Endothelial cell of umbilical vein (primary cell): ENCODE data around the gene ADARB2. TPM values are rescaled to one million over a fixed set of nuclear protein-coding genes. Genes with fewer than 3 reads are reported as not detected.

Experiments
- BruUV-seq: library from RNA; stranded (reverse); fragments of 400-500 nt; replicated peaks from 2 replicates; lab custom pipeline; 2021; lab: Mats Ljungman, UMichigan
- CTCF ChIA-PET: fragments of 300-600, 350-600 bp; sonication (Branson Sonifier 250); formaldehyde crosslinking; loops from one replicate; lab custom pipeline; 2021; ENCODE audit warnings: antibody characterized with exemption, inconsistent platforms; lab: Charles Lee
- POLR2A ChIA-PET: fragments of 300-600, 350-600 bp; sonication (Branson Sonifier 250); formaldehyde crosslinking; loops from one replicate; lab custom pipeline; 2021; ENCODE audit warnings: antibody characterized with exemption, inconsistent platforms; lab: Charles Lee
- DNase-seq: peaks from one replicate; pipeline ENCODE4 v3.0.0-alpha.2; 2011; ENCODE audit warnings: low read depth, low spot score
- FAIRE-seq: peaks from 2 replicates; lab custom pipeline; 2011; peaks lifted over from hg19 to GRCh38; lab: Jason Lieb, UNC
- H2AFZ ChIP-seq: 2 replicates; pipeline ENCODE4 v1.6.0; 2012; ENCODE audit warnings: low read depth, low read length, control low read depth, inconsistent platforms
- H3K27ac ChIP-seq: 2 replicates; pipeline ENCODE4 v1.5.1; 2011; ENCODE audit warnings: low read depth, mild to moderate bottlenecking, control low read depth, low read length, moderate library complexity; ENCODE audit not compliant: insufficient read depth
- H3K27me3 ChIP-seq, 2 experiments: 2 replicates each; pipeline versions ENCODE4 v1.6.0 to v1.6.1; 2011; ENCODE audit warnings: low read length in 2 of 2, mixed read lengths in 1 of 2; ENCODE audit not compliant: control insufficient read depth in 2 of 2, insufficient read depth in 2 of 2
- H3K36me3 ChIP-seq, 2 experiments: 2 replicates in 1 of 2; 3 replicates in 1 of 2; pipeline ENCODE4 v1.5.1; 2011; ENCODE audit warnings: low read length in 2 of 2, mild to moderate bottlenecking in 1 of 2, moderate library complexity in 1 of 2; ENCODE audit not compliant: control insufficient read depth in 2 of 2, insufficient read depth in 2 of 2; ENCODE audit errors: extremely low read depth in 1 of 2
- H3K4me1 ChIP-seq: 3 replicates; pipeline ENCODE4 v1.5.1; 2011; ENCODE audit warnings: mild to moderate bottlenecking, low read length; ENCODE audit not compliant: control insufficient read depth, insufficient read depth; ENCODE audit errors: extremely low read depth
- H3K4me2 ChIP-seq: 2 replicates; pipeline ENCODE4 v1.6.1; 2011; ENCODE audit warnings: low read length, control low read depth, mixed read lengths; ENCODE audit not compliant: insufficient read depth
- H3K4me3 ChIP-seq, 3 experiments: fragments of 200-600 bp in 1 of 3; sonication (generic), shearing (Covaris generic) in 1 of 3; replicated peaks in 1 of 3; 2 replicates each; pipeline ENCODE4 v1.5.1; 2011 to 2016; ENCODE audit warnings: control low read depth in 3 of 3, low read length in 3 of 3, mild to moderate bottlenecking in 2 of 3, inconsistent platforms in 1 of 3, low read depth in 1 of 3, moderate library complexity in 1 of 3; ENCODE audit not compliant: insufficient read depth in 1 of 3
- H3K79me2 ChIP-seq: 2 replicates; pipeline ENCODE4 v1.6.0; 2012; ENCODE audit warnings: low read length, inconsistent platforms; ENCODE audit not compliant: control insufficient read depth, insufficient read depth
- H3K9ac ChIP-seq: replicated peaks from 2 replicates; pipeline ENCODE3; 2011; ENCODE audit warnings: low read length, control low read depth; ENCODE audit not compliant: insufficient read depth; ENCODE audit errors: extremely low read depth
- H3K9me1 ChIP-seq: replicated peaks from 3 replicates; pipeline ENCODE4 v1.6.0; 2011; ENCODE audit warnings: mild to moderate bottlenecking, low read length; ENCODE audit not compliant: control insufficient read depth, insufficient read depth; ENCODE audit errors: extremely low read depth
- H3K9me3 ChIP-seq: replicated peaks from 2 replicates; pipeline ENCODE4 v1.5.1; 2012; ENCODE audit warnings: low read length, inconsistent platforms; ENCODE audit not compliant: control insufficient read depth, insufficient read depth
- H4K20me1 ChIP-seq: replicated peaks from 2 replicates; pipeline ENCODE3; 2011; ENCODE audit warnings: mild to moderate bottlenecking, low read length; ENCODE audit not compliant: control insufficient read depth, insufficient read depth; ENCODE audit errors: extremely low read depth
- EZH2 ChIP-seq: IDR thresholded peaks from 2 replicates; pipeline ENCODE4 v1.6.1; 2012; ENCODE audit warnings: borderline replicate concordance, low read depth, mild to moderate bottlenecking, moderate library complexity, low read length, inconsistent platforms; ENCODE audit not compliant: severe bottlenecking
- FOS ChIP-seq: IDR thresholded peaks from 2 replicates; pipeline ENCODE4 v1.6.1; 2011; ENCODE audit warnings: mild to moderate bottlenecking, low read length, moderate library complexity, borderline replicate concordance; ENCODE audit not compliant: insufficient read depth
- GATA2 ChIP-seq: IDR thresholded peaks from 2 replicates; pipeline ENCODE4 v1.7.0; 2011; ENCODE audit warnings: low read depth, mild to moderate bottlenecking, moderate library complexity, mixed read lengths, low read length; ENCODE audit not compliant: insufficient read length, insufficient read depth
- JUN ChIP-seq: IDR thresholded peaks from 2 replicates; pipeline ENCODE4 v1.6.1; 2011; ENCODE audit warnings: borderline replicate concordance, low read depth; ENCODE audit not compliant: insufficient read length, insufficient read depth
- MYC ChIP-seq: IDR thresholded peaks from one replicate; pipeline ENCODE4 v1.6.1; 2011; ENCODE audit warnings: mild to moderate bottlenecking, low read depth, low read length
- POLR2A ChIP-seq: IDR thresholded peaks from 2 replicates; pipeline ENCODE4 v1.6.1; 2012; ENCODE audit warnings: low read depth, mild to moderate bottlenecking, control low read depth, low read length
- POLR2AphosphoS5 ChIP-seq: IDR thresholded peaks from 2 replicates; pipeline ENCODE4 v1.6.1; 2012; ENCODE audit warnings: low read depth, mild to moderate bottlenecking, control low read depth, low read length, moderate library complexity; ENCODE audit not compliant: insufficient read depth
- dilution Hi-C: fragments of 300-500 bp; cut with MboI; formaldehyde crosslinking; loops from one replicate; pipeline ENCODE4 v1.15.0; 2019; ENCODE audit warnings: low sequenced_read_pairs; ENCODE audit not compliant: extremely low pct_ligation_motif_present
- intact Hi-C: fragments of 100-400 bp; cut with micrococcal nuclease; formaldehyde crosslinking; loops from one replicate; pipeline ENCODE4 v1.10.0; 2022
- polyA plus RNA-seq, 4 experiments: library from polyadenylated mRNA; depleted of rRNA in 3 of 4; stranded (reverse) in 3 of 4; unstranded in 1 of 4; fragments of >200 nt; gene quantifications; 2 replicates each; pipeline versions ENCODE4 v1.2.1 to v1.2.3, GENCODE V29; 2011 to 2012; ENCODE audit warnings: missing spikeins in 1 of 4
- total RNA-seq: library from RNA; stranded (reverse); gene quantifications from 2 replicates; pipeline ENCODE4 v1.2.3, GENCODE V29; 2021
- TF ChIP-seq, protein P1 (sequence below), 2 donors: IDR thresholded peaks; 1 replicate in 1 of 2; 2 replicates in 1 of 2; pipeline ENCODE4 v1.5.1; 2011; ENCODE audit warnings: low read length in 2 of 2, mild to moderate bottlenecking in 2 of 2, moderate library complexity in 2 of 2, control low read depth in 1 of 2, inconsistent platforms in 1 of 2, low read depth in 1 of 2; ENCODE audit not compliant: insufficient read depth in 1 of 2; ENCODE audit errors: extremely low read depth in 1 of 2
- TF ChIP-seq, protein P2 (sequence below): IDR thresholded peaks from 2 replicates; pipeline ENCODE4 v1.6.1; 2011; ENCODE audit not compliant: insufficient read depth, insufficient read length

ADARB2 gene
- total and polyA plus RNA-seq, 2 donors (not counting 3 experiments of a cell fraction or from before 2014, with no cell fraction given) = not detected

DNA sequence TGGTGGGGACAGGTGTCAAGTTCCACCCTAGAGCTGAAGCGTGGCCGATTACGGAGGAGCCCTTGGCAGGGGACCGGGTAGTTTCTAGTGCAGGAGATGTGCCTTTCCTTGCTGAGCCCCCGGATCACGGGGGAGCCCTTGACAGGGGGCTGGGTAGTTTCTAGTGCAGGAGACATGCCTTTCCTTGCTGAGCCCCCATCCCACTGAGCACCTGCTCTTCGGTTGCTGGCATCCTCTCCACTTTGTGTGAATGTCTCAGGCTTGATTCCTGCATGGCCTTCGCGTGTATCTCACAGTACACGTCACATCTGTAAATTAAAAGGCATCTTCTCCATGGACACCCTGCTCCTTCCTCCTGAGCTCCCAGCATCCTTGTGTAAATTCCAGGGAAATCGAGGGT is 263.5 kb downstream of the ADARB2 start:
- POLR2A ChIA-PET = no interaction called here
- intact Hi-C loops (no loop called here), dilution Hi-C loops (no loop called here)
- Histone ChIP-seq H3K9me3 (no peaks in the 10 kb centered on the region), H3K4me3 (no peak overlapping the region), H3K4me2 (no peak overlapping the region), H3K36me3 (no peaks in the 10 kb centered on the region), H3K9me1 (no peaks in the 10 kb centered on the region), H2AFZ (no peak overlapping the region), H3K27ac (no peak overlapping the region), H3K4me1 (no peaks in the 10 kb centered on the region), H3K79me2 (no peaks in the 10 kb centered on the region), H3K9ac (no peak overlapping the region), H3K27me3 (no peaks in the 10 kb centered on the region), H4K20me1 (no peaks in the 10 kb centered on the region)
- FAIRE-seq (no peak), DNase-seq (no peak)
- TF ChIP-seq JUN = no peak
- TF ChIP-seq, protein P1, sequence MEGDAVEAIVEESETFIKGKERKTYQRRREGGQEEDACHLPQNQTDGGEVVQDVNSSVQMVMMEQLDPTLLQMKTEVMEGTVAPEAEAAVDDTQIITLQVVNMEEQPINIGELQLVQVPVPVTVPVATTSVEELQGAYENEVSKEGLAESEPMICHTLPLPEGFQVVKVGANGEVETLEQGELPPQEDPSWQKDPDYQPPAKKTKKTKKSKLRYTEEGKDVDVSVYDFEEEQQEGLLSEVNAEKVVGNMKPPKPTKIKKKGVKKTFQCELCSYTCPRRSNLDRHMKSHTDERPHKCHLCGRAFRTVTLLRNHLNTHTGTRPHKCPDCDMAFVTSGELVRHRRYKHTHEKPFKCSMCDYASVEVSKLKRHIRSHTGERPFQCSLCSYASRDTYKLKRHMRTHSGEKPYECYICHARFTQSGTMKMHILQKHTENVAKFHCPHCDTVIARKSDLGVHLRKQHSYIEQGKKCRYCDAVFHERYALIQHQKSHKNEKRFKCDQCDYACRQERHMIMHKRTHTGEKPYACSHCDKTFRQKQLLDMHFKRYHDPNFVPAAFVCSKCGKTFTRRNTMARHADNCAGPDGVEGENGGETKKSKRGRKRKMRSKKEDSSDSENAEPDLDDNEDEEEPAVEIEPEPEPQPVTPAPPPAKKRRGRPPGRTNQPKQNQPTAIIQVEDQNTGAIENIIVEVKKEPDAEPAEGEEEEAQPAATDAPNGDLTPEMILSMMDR (IDR thresholded peaks at IDR 0.05; ENCODE audit: extremely low read depth in 1 of 2, insufficient read depth in 1 of 2, low read depth in 1 of 2, low read length in 2 of 2) = no peak
- TF ChIP-seq, protein P2, sequence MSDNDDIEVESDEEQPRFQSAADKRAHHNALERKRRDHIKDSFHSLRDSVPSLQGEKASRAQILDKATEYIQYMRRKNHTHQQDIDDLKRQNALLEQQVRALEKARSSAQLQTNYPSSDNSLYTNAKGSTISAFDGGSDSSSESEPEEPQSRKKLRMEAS = no peak
- no peak for TF ChIP-seq FOS
- TF ChIP-seq POLR2AphosphoS5 = no peak
- no peak for TF ChIP-seq MYC
- TF ChIP-seq GATA2 = no peak
- TF ChIP-seq POLR2A = no peak
- no peak for TF ChIP-seq EZH2
- CTCF ChIA-PET = no interaction called here
- BruUV-seq = no TSS peak
